ENCODE results near the gene DNAH2.

GRCh38 chr17:7703584-7704479, 13.7 kb upstream of the DNAH2 start:
- TF ChIP-seq CTCF (conservative IDR thresholded peaks at IDR 0.05; ENCODE audit: low read length) (no peak), EZH2phosphoT487 (IDR thresholded peaks at IDR 0.05; ENCODE audit: borderline replicate concordance, low read depth, low read length) (no peak)
